Measurements from ENCODE around the gene IL20.

The IL20 gene

GRCh38 chr1:206882555-206882954 lies 17.1 kb downstream of the IL20 start:
- no peak for DNase-seq

GRCh38 chr1:206883160-206883559 lies 17.7 kb downstream of the IL20 start:
- no peak for DNase-seq

- DNase-seq = no peak
Measured at GRCh38 chr1:206883876-206884275, 18.5 kb downstream of the IL20 start.

- DNase-seq = no peak
Measured at GRCh38 chr1:206885341-206886060, 20.1 kb downstream of the IL20 start.

- DNase-seq = no peak
Measured at GRCh38 chr1:206886831-206887230, 21.4 kb downstream of the IL20 start.

GRCh38 chr1:206887701-206888100 lies 22.3 kb downstream of the IL20 start:
- DNase-seq = no peak

- DNase-seq = no peak
Measured at GRCh38 chr1:206890125-206891060, 25.0 kb downstream of the IL20 start.

- no peak for DNase-seq
Measured at GRCh38 chr1:206891412-206891811, 26.0 kb downstream of the IL20 start.

- no peak for DNase-seq
Measured at GRCh38 chr1:206892351-206892984, 27.0 kb downstream of the IL20 start.

GRCh38 chr1:206893380-206893779 lies 28.0 kb downstream of the IL20 start:
- DNase-seq = no peak

- no peak for DNase-seq
Measured at GRCh38 chr1:206895325-206895724, 29.9 kb downstream of the IL20 start.

- no peak for DNase-seq
Measured at GRCh38 chr1:206895837-206896242, 30.4 kb downstream of the IL20 start.

GRCh38 chr1:206896261-206896660 lies 30.8 kb downstream of the IL20 start:
- DNase-seq = no peak

- DNase-seq = no peak
Measured at GRCh38 chr1:206897175-206897574, 31.8 kb downstream of the IL20 start, which contains the start of gene IL24. TSS of gene IL24 (plus strand) at chr1:206897443. CDS start at chr1:206897833, 390 bp downstream.

GRCh38 chr1:206898089-206898914 lies 32.9 kb downstream of the IL20 start:
- DNase-seq = no peak

- no peak for DNase-seq
Measured at GRCh38 chr1:206898915-206899431, 33.5 kb downstream of the IL20 start.

- DNase-seq = no peak
Measured at GRCh38 chr1:206899717-206900116, 34.3 kb downstream of the IL20 start.

GRCh38 chr1:206900149-206900548 lies 34.7 kb downstream of the IL20 start:
- DNase-seq = no peak

GRCh38 chr1:206901944-206902343 lies 36.5 kb downstream of the IL20 start:
- no peak for DNase-seq

- DNase-seq = no peak
Measured at GRCh38 chr1:206902702-206903101, 37.3 kb downstream of the IL20 start.

GRCh38 chr1:206903687-206904086 lies 38.3 kb downstream of the IL20 start:
- no peak for DNase-seq

GRCh38 chr1:206904423-206905142 lies 39.2 kb downstream of the IL20 start:
- DNase-seq = no peak

Measured in CD4-positive, alpha-beta T cell treated with Interleukin-15 for 1 hour (primary cell).